ENCODE results near the gene EPHA3. TPM values are rescaled to one million over a fixed set of nuclear protein-coding genes. Genes with fewer than 3 reads are reported as not detected.

EPHA3 gene
- polyA plus RNA-seq, 1 donor from 2014 or later = 33.0 TPM

- no peaks in the 10 kb centered on the region for H3K27me3 ChIP-seq (ENCODE audit: insufficient read depth, low read depth, low read length)
- no peaks in the 10 kb centered on the region for H4K20me1 ChIP-seq (ENCODE audit: insufficient read depth)
- no peak overlapping the region for H3K9ac ChIP-seq (ENCODE audit: low read length)
- peaks cover 3% of the 10 kb centered on the region for H3F3A ChIP-seq (ENCODE audit: insufficient read depth, low read length, poor library complexity, severe bottlenecking)
- no peak overlapping the region for H3K27ac ChIP-seq (ENCODE audit: low read length)
- TF ChIP-seq MXI1 (conservative IDR thresholded peaks at IDR 0.05; ENCODE audit: poor library complexity, severe bottlenecking) (no peak), POLR2AphosphoS5 (IDR thresholded peaks at IDR 0.05) (no peak), TAF1 (IDR thresholded peaks at IDR 0.05; ENCODE audit: low read depth) (no peak), SMC3 (conservative IDR thresholded peaks at IDR 0.05; ENCODE audit: poor library complexity) (no peak), RAD21 (conservative IDR thresholded peaks at IDR 0.05) (no peak), EP300 (conservative IDR thresholded peaks at IDR 0.05; ENCODE audit: poor library complexity, severe bottlenecking) (no peak), EZH2 (IDR thresholded peaks at IDR 0.05; ENCODE audit: borderline replicate concordance, insufficient read depth, low read length, poor library complexity, severe bottlenecking) (no peak)
- TF ChIP-seq, protein P1, sequence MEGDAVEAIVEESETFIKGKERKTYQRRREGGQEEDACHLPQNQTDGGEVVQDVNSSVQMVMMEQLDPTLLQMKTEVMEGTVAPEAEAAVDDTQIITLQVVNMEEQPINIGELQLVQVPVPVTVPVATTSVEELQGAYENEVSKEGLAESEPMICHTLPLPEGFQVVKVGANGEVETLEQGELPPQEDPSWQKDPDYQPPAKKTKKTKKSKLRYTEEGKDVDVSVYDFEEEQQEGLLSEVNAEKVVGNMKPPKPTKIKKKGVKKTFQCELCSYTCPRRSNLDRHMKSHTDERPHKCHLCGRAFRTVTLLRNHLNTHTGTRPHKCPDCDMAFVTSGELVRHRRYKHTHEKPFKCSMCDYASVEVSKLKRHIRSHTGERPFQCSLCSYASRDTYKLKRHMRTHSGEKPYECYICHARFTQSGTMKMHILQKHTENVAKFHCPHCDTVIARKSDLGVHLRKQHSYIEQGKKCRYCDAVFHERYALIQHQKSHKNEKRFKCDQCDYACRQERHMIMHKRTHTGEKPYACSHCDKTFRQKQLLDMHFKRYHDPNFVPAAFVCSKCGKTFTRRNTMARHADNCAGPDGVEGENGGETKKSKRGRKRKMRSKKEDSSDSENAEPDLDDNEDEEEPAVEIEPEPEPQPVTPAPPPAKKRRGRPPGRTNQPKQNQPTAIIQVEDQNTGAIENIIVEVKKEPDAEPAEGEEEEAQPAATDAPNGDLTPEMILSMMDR (IDR thresholded peaks at IDR 0.05; ENCODE audit: poor library complexity, severe bottlenecking) = no peak
- TF ChIP-seq, protein P2, sequence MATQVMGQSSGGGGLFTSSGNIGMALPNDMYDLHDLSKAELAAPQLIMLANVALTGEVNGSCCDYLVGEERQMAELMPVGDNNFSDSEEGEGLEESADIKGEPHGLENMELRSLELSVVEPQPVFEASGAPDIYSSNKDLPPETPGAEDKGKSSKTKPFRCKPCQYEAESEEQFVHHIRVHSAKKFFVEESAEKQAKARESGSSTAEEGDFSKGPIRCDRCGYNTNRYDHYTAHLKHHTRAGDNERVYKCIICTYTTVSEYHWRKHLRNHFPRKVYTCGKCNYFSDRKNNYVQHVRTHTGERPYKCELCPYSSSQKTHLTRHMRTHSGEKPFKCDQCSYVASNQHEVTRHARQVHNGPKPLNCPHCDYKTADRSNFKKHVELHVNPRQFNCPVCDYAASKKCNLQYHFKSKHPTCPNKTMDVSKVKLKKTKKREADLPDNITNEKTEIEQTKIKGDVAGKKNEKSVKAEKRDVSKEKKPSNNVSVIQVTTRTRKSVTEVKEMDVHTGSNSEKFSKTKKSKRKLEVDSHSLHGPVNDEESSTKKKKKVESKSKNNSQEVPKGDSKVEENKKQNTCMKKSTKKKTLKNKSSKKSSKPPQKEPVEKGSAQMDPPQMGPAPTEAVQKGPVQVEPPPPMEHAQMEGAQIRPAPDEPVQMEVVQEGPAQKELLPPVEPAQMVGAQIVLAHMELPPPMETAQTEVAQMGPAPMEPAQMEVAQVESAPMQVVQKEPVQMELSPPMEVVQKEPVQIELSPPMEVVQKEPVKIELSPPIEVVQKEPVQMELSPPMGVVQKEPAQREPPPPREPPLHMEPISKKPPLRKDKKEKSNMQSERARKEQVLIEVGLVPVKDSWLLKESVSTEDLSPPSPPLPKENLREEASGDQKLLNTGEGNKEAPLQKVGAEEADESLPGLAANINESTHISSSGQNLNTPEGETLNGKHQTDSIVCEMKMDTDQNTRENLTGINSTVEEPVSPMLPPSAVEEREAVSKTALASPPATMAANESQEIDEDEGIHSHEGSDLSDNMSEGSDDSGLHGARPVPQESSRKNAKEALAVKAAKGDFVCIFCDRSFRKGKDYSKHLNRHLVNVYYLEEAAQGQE (IDR thresholded peaks at IDR 0.05; ENCODE audit: borderline replicate concordance) = no peak
- no peaks in the 10 kb centered on the region for H3K36me3 ChIP-seq (ENCODE audit: insufficient read depth, low read length)
- no peaks in the 10 kb centered on the region for H3K9me2 ChIP-seq (ENCODE audit: insufficient read depth, low read length)
- H3K4me2 ChIP-seq (ENCODE audit: low read length) = no peak overlapping the region
- H3K79me2 ChIP-seq (replicated peaks; ENCODE audit: insufficient read depth, low read length) = no peaks in the 10 kb centered on the region
- no peaks in the 10 kb centered on the region for H3K9me3 ChIP-seq (ENCODE audit: low read length)
- no peak overlapping the region for H3K4me3 ChIP-seq (ENCODE audit: low read length)
- H2AFZ ChIP-seq (ENCODE audit: low read depth, low read length) = no peak overlapping the region
Measured at GRCh38 chr3:89311581-89311980, 204.2 kb downstream of the EPHA3 start.

DNA sequence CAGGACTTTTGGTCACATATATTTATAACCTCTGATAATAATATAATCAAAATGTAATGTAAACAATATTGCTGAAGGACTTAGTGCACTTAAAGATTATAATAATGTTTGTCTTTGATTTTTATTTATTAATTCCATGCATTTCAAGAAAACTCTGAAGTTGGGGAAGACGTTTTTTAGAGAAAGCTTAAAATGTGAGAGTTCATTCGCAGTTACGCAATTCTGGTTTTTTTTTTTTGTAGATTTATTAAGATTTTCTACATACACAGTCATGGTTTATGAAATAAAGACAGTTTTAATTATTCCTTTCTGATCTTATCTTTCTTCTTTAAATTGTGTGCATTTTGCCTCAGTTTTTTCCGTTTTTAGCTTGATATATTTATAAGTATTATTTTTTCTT is 204.7 kb downstream of the EPHA3 start:
- Histone ChIP-seq H4K20me1 (ENCODE audit: insufficient read depth) (no peaks in the 10 kb centered on the region), H3K27ac (ENCODE audit: low read length) (no peak overlapping the region), H3K79me2 (replicated peaks; ENCODE audit: insufficient read depth, low read length) (no peaks in the 10 kb centered on the region), H3K9ac (ENCODE audit: low read length) (no peak overlapping the region), H3K9me3 (ENCODE audit: low read length) (no peaks in the 10 kb centered on the region), H3F3A (ENCODE audit: insufficient read depth, low read length, poor library complexity, severe bottlenecking) (peaks cover 3% of the 10 kb centered on the region), H3K9me2 (ENCODE audit: insufficient read depth, low read length) (no peaks in the 10 kb centered on the region), H2AFZ (ENCODE audit: low read depth, low read length) (no peak overlapping the region), H3K4me2 (ENCODE audit: low read length) (no peak overlapping the region), H3K36me3 (ENCODE audit: insufficient read depth, low read length) (no peaks in the 10 kb centered on the region), H3K4me3 (ENCODE audit: low read length) (no peak overlapping the region), H3K27me3 (ENCODE audit: insufficient read depth, low read depth, low read length) (no peaks in the 10 kb centered on the region)
- TF ChIP-seq EP300 (conservative IDR thresholded peaks at IDR 0.05; ENCODE audit: poor library complexity, severe bottlenecking) (no peak), TAF1 (IDR thresholded peaks at IDR 0.05; ENCODE audit: low read depth) (no peak), RAD21 (conservative IDR thresholded peaks at IDR 0.05) (no peak), SMC3 (conservative IDR thresholded peaks at IDR 0.05; ENCODE audit: poor library complexity) (no peak)
- TF ChIP-seq, protein P2 (IDR thresholded peaks at IDR 0.05; ENCODE audit: borderline replicate concordance) = no peak
